Measurements from ENCODE around the gene VILL.

VILL gene

GRCh38 chr3:38022301-38022700 is 31.7 kb downstream of the VILL start:
- Histone ChIP-seq H2AFZ (ENCODE audit: low read depth) (no peak overlapping the region), H3K4me1 (ENCODE audit: low read depth, poor library complexity, severe bottlenecking) (peaks cover 5% of the 10 kb centered on the region), H3K4me3 (IDR thresholded peaks at IDR 0.05; ENCODE audit: insufficient read depth, low read depth, low read length) (no peak overlapping the region), H3K79me2 (ENCODE audit: insufficient read depth, low read depth) (no peaks in the 10 kb centered on the region), H3K36me3 (ENCODE audit: insufficient read depth) (no peaks in the 10 kb centered on the region), H3K27me3 (ENCODE audit: insufficient read depth, low read depth) (no peaks in the 10 kb centered on the region), H4K20me1 (ENCODE audit: insufficient read depth) (no peaks in the 10 kb centered on the region), H3K27ac (no peak overlapping the region), H3K4me2 (no peak overlapping the region), H3K9ac (no peak overlapping the region)
- no peak for TF ChIP-seq CTCF (conservative IDR thresholded peaks at IDR 0.05; ENCODE audit: low read depth, low read length)

GRCh38 chr3:38022896-38023709 is 32.5 kb downstream of the VILL start:
- H3K4me3 ChIP-seq (IDR thresholded peaks at IDR 0.05; ENCODE audit: insufficient read depth, low read depth, low read length): no peak overlapping the region
- H3K9ac ChIP-seq: no peak overlapping the region
- H3K27me3 ChIP-seq (ENCODE audit: insufficient read depth, low read depth): no peaks in the 10 kb centered on the region
- H3K27ac ChIP-seq: no peak overlapping the region
- H3K4me1 ChIP-seq (ENCODE audit: low read depth, poor library complexity, severe bottlenecking): peaks cover 5% of the 10 kb centered on the region
- H3K79me2 ChIP-seq (ENCODE audit: insufficient read depth, low read depth): no peaks in the 10 kb centered on the region
- H3K36me3 ChIP-seq (ENCODE audit: insufficient read depth): no peaks in the 10 kb centered on the region
- no peak overlapping the region for H2AFZ ChIP-seq (ENCODE audit: low read depth)
- no peaks in the 10 kb centered on the region for H4K20me1 ChIP-seq (ENCODE audit: insufficient read depth)
- no peak for TF ChIP-seq CTCF (conservative IDR thresholded peaks at IDR 0.05; ENCODE audit: low read depth, low read length)
- no peak overlapping the region; the same call in 1 of the 2 replicates for H3K4me2 ChIP-seq

GRCh38 chr3:38026856-38027255 is 36.3 kb downstream of the VILL start:
- Histone ChIP-seq H3K4me1 (ENCODE audit: low read depth, poor library complexity, severe bottlenecking) (peaks cover 5% of the 10 kb centered on the region), H4K20me1 (ENCODE audit: insufficient read depth) (no peaks in the 10 kb centered on the region), H3K4me2 (no peak overlapping the region), H3K36me3 (ENCODE audit: insufficient read depth) (no peaks in the 10 kb centered on the region), H3K27ac (no peak overlapping the region), H2AFZ (ENCODE audit: low read depth) (no peak overlapping the region), H3K4me3 (IDR thresholded peaks at IDR 0.05; ENCODE audit: insufficient read depth, low read depth, low read length) (no peak overlapping the region), H3K79me2 (ENCODE audit: insufficient read depth, low read depth) (no peaks in the 10 kb centered on the region), H3K27me3 (ENCODE audit: insufficient read depth, low read depth) (no peaks in the 10 kb centered on the region), H3K9ac (no peak overlapping the region)
- TF ChIP-seq CTCF (conservative IDR thresholded peaks at IDR 0.05; ENCODE audit: low read depth, low read length): no peak

GRCh38 chr3:38027466-38028465 is 37.2 kb downstream of the VILL start:
- H3K79me2 ChIP-seq (ENCODE audit: insufficient read depth, low read depth): no peaks in the 10 kb centered on the region
- H3K4me2 ChIP-seq: no peak overlapping the region
- H3K27ac ChIP-seq: no peak overlapping the region
- no peaks in the 10 kb centered on the region for H3K36me3 ChIP-seq (ENCODE audit: insufficient read depth)
- H3K9ac ChIP-seq: no peak overlapping the region
- no peak overlapping the region for H2AFZ ChIP-seq (ENCODE audit: low read depth)
- H4K20me1 ChIP-seq (ENCODE audit: insufficient read depth): no peaks in the 10 kb centered on the region
- H3K4me1 ChIP-seq (ENCODE audit: low read depth, poor library complexity, severe bottlenecking): peaks cover 5% of the 10 kb centered on the region
- TF ChIP-seq CTCF (conservative IDR thresholded peaks at IDR 0.05; ENCODE audit: low read depth, low read length): no peak
- no peak overlapping the region for H3K4me3 ChIP-seq (IDR thresholded peaks at IDR 0.05; ENCODE audit: insufficient read depth, low read depth, low read length)
- no peaks in the 10 kb centered on the region for H3K27me3 ChIP-seq (ENCODE audit: insufficient read depth, low read depth)
